ENCODE results near the gene RFC3. TPM values are rescaled to one million over a fixed set of nuclear protein-coding genes. Genes with fewer than 3 reads are reported as not detected.
"Not testable (repeated sequence)": the region's sequence is repeated elsewhere in the genome, so short reads cannot be mapped to it uniquely, and the experiment has no call there.

Gene RFC3
- total RNA-seq, result 10 to 100 TPM; 48.3 to 51.8 TPM

GRCh38 chr13:33817901-33818706 lies at the start of gene RFC3:
TSS of gene RFC3 (plus strand) at chr13:33818149. CDS start at chr13:33818179, 30 bp downstream.
- ATAC-seq (peak; percentile 97), DNase-seq (peak; percentile 96)
- Mint-ChIP-seq H3K9me3 (ENCODE audit: low read depth) (no peaks in the 10 kb centered on the region), H3K4me3 (peak within 1 kb of the TSS; percentile 91), H3K4me1 (peaks cover 41% of the 10 kb centered on the region), H3K27me3 (peaks cover 8% of the 10 kb centered on the region), H3K27ac (peak within 1 kb of the TSS; percentile 86), H3K36me3 (peaks cover 28% of the 10 kb centered on the region)
- CTCF ChIA-PET, result interaction anchor here (1.2 to 2.0 kb wide), 3 partner anchors 16 to 1503 kb away, joined by 3 to 4 read pairs (median 3); partner anchors contain the start of genes BRCA2 and ZAR1L

- Mint-ChIP-seq H3K9me3 (ENCODE audit: low read depth) (no peaks in the 10 kb centered on the region), H3K4me3 (no peak overlapping the region), H3K27ac (no peak overlapping the region), H3K27me3 (peaks cover 16% of the 10 kb centered on the region), H3K4me1 (no peaks in the 10 kb centered on the region), H3K36me3 (peaks cover 4% of the 10 kb centered on the region)
- CTCF ChIA-PET, result no interaction called here
- DNase-seq (no peak), ATAC-seq (no peak)
These were observed 46.7 kb upstream of the RFC3 start for GRCh38 chr13:33771296-33771695.

GRCh38 chr13:33773790-33774462 lies 44.0 kb upstream of the RFC3 start:
- no peak for DNase-seq
- Mint-ChIP-seq H3K27me3 (peaks cover 12% of the 10 kb centered on the region), H3K9me3 (ENCODE audit: low read depth) (no peaks in the 10 kb centered on the region), H3K4me3 (no peak overlapping the region), H3K36me3 (no peaks in the 10 kb centered on the region), H3K4me1 (peaks cover 2% of the 10 kb centered on the region), H3K27ac (no peak overlapping the region)
- CTCF ChIA-PET, result no interaction called here
- ATAC-seq, result no peak

- Mint-ChIP-seq H3K27me3 (peaks cover 16% of the 10 kb centered on the region), H3K4me1 (peaks cover 2% of the 10 kb centered on the region), H3K4me3 (no peak overlapping the region), H3K9me3 (ENCODE audit: low read depth) (peaks cover 1% of the 10 kb centered on the region), H3K27ac (no peak overlapping the region), H3K36me3 (peaks cover 1% of the 10 kb centered on the region)
- CTCF ChIA-PET, result no interaction called here
- DNase-seq, result no peak
- no peak for ATAC-seq
These were observed 42.4 kb upstream of the RFC3 start for GRCh38 chr13:33775339-33776108.

- peaks cover 5% of the 10 kb centered on the region for H3K36me3 Mint-ChIP-seq
- DNase-seq, result no peak
- no peak overlapping the region for H3K4me3 Mint-ChIP-seq
- H3K27me3 Mint-ChIP-seq, result peaks cover 18% of the 10 kb centered on the region
- ATAC-seq, result no peak
- H3K27ac Mint-ChIP-seq, result no peak overlapping the region
- peaks cover 7% of the 10 kb centered on the region for H3K9me3 Mint-ChIP-seq (ENCODE audit: low read depth)
- H3K4me1 Mint-ChIP-seq, result peaks cover 2% of the 10 kb centered on the region
- CTCF ChIA-PET, result no interaction called here
These were observed 41.6 kb upstream of the RFC3 start for GRCh38 chr13:33776239-33776881.

GRCh38 chr13:33782631-33783030 lies 35.3 kb upstream of the RFC3 start:
- no peak overlapping the region for H3K27ac Mint-ChIP-seq
- peaks cover 13% of the 10 kb centered on the region for H3K27me3 Mint-ChIP-seq
- ATAC-seq (no peak), DNase-seq (no peak)
- no peak overlapping the region for H3K4me3 Mint-ChIP-seq
- H3K9me3 Mint-ChIP-seq (ENCODE audit: low read depth), result peaks cover 11% of the 10 kb centered on the region
- H3K4me1 Mint-ChIP-seq, result peaks cover 15% of the 10 kb centered on the region
- peaks cover 7% of the 10 kb centered on the region for H3K36me3 Mint-ChIP-seq
- CTCF ChIA-PET, result no interaction called here

GRCh38 chr13:33783212-33783611 lies 34.7 kb upstream of the RFC3 start:
- H3K27ac Mint-ChIP-seq, ATAC-seq, H3K4me3 Mint-ChIP-seq, DNase-seq, CTCF ChIA-PET, H3K36me3 Mint-ChIP-seq: not testable (repeated sequence)
- Mint-ChIP-seq H3K27me3 (peaks cover 11% of the 10 kb centered on the region), H3K9me3 (ENCODE audit: low read depth) (peaks cover 11% of the 10 kb centered on the region), H3K4me1 (peaks cover 18% of the 10 kb centered on the region)

- DNase-seq (no peak), ATAC-seq (no peak)
- Mint-ChIP-seq H3K27me3 (peaks cover 9% of the 10 kb centered on the region), H3K4me1 (peaks cover 18% of the 10 kb centered on the region), H3K27ac (no peak overlapping the region), H3K9me3 (ENCODE audit: low read depth) (peaks cover 11% of the 10 kb centered on the region), H3K36me3 (peaks cover 7% of the 10 kb centered on the region), H3K4me3 (no peak overlapping the region)
- CTCF ChIA-PET, result interaction anchor here (1.4 kb wide), 1 partner anchor 16 kb away, joined by 3 read pairs; no protein-coding TSS in a partner anchor
These were observed 33.2 kb upstream of the RFC3 start for GRCh38 chr13:33784738-33785137.

GRCh38 chr13:33785384-33785783 lies 32.6 kb upstream of the RFC3 start:
- H3K27ac Mint-ChIP-seq, result no peak overlapping the region
- peaks cover 11% of the 10 kb centered on the region for H3K9me3 Mint-ChIP-seq (ENCODE audit: low read depth)
- CTCF ChIA-PET, result interaction anchor here (2.5 kb wide), 1 partner anchor 62 kb away, joined by 7 read pairs; no protein-coding TSS in a partner anchor
- H3K36me3 Mint-ChIP-seq, result peaks cover 7% of the 10 kb centered on the region
- no peak overlapping the region for H3K4me3 Mint-ChIP-seq
- peaks cover 18% of the 10 kb centered on the region for H3K4me1 Mint-ChIP-seq
- DNase-seq (no peak), ATAC-seq (no peak)
- H3K27me3 Mint-ChIP-seq, result peaks cover 6% of the 10 kb centered on the region

GRCh38 chr13:33787051-33787591 lies 30.8 kb upstream of the RFC3 start:
- ATAC-seq (peak; percentile 74), DNase-seq (peak; percentile 46)
- Mint-ChIP-seq H3K36me3 (peaks cover 3% of the 10 kb centered on the region), H3K4me3 (peak overlapping the region; percentile 78), H3K27ac (peak overlapping the region; percentile 89), H3K27me3 (peaks cover 3% of the 10 kb centered on the region), H3K9me3 (ENCODE audit: low read depth) (peaks cover 2% of the 10 kb centered on the region), H3K4me1 (peaks cover 20% of the 10 kb centered on the region)
- CTCF ChIA-PET, result interaction anchor here (0.5 to 2.5 kb wide), 5 partner anchors 21 to 1201 kb away, joined by 3 to 7 read pairs (median 3); partner anchors contain the start of gene PDS5B

- DNase-seq, result no peak
- peaks cover 3% of the 10 kb centered on the region for H3K27me3 Mint-ChIP-seq
- no peak for ATAC-seq
- no peak overlapping the region for H3K4me3 Mint-ChIP-seq
- H3K4me1 Mint-ChIP-seq, result peaks cover 20% of the 10 kb centered on the region
- peaks cover 6% of the 10 kb centered on the region for H3K36me3 Mint-ChIP-seq
- CTCF ChIA-PET, result interaction anchor here (1.8 to 2.9 kb wide), 2 partner anchors 9 to 11 kb away, joined by 4 to 8 read pairs; no protein-coding TSS in a partner anchor
- H3K27ac Mint-ChIP-seq, result no peak overlapping the region
- H3K9me3 Mint-ChIP-seq (ENCODE audit: low read depth), result peaks cover 7% of the 10 kb centered on the region
These were observed 28.8 kb upstream of the RFC3 start for GRCh38 chr13:33789066-33789606.

- Mint-ChIP-seq H3K4me1 (peaks cover 20% of the 10 kb centered on the region), H3K36me3 (peaks cover 3% of the 10 kb centered on the region), H3K27me3 (no peaks in the 10 kb centered on the region), H3K4me3 (no peak overlapping the region), H3K27ac (no peak overlapping the region), H3K9me3 (ENCODE audit: low read depth) (peaks cover 5% of the 10 kb centered on the region)
- CTCF ChIA-PET, result interaction anchor here (0.7 to 2.9 kb wide), 3 partner anchors 9 to 45 kb away, joined by 3 to 8 read pairs (median 4); no protein-coding TSS in a partner anchor
- DNase-seq (no peak), ATAC-seq (no peak)
These were observed 28.2 kb upstream of the RFC3 start for GRCh38 chr13:33789739-33790138.

All from activated CD8-positive, alpha-beta memory T cell treated with anti-CD3 and anti-CD28 coated beads, Interleukin-2, amount 10 ng/mL, durations not matched to agents 7 days and 5 days (primary cell).